OCI-M2 (cell line): ENCODE results near the gene ENDOD1.

Experiments used
- DNase-seq: peaks from one replicate; lab custom pipeline; 2025; ENCODE audit not compliant: unreplicated experiment; lab: John Stamatoyannopoulos, UW

ENDOD1 gene

DNA sequence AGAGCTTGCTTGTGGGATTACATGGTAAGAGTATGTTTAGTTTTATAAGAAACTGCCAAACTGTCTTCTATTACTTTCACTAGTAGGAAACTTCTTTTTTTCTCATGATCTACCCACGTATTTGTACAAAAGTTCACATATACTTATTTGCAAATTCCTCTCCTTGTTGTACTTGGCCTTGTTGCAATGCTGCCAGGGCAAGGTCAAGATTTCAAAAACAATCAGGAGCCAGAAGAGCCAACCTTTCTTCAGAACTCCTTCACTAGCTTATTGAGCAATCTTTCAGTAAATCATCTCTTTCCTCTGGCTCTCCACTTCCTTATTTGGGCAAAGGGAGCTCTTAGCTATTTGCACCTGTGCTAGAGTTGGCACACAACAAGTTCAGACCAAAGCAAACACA is 13.2 kb upstream of the ENDOD1 start:
- no peak for DNase-seq

DNA sequence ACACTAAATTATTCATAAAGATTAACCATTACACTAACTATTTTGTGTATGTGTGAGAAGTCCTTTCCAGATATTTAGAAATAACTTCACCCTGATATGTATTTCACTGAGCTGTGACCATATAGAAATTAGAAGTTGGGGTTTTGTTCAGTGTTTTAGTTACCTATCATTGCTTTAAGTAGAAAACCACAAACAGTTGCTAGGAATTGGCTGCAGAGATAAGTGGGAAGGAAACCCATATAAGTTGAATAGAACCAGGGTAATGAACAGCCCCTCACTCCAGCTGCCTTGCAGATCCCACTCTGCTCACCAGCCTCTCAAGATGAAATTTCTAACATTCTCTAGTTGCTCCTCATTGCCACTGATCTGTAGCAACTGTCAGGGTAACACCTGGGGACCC is 12.7 kb upstream of the ENDOD1 start:
- no peak for DNase-seq

DNA sequence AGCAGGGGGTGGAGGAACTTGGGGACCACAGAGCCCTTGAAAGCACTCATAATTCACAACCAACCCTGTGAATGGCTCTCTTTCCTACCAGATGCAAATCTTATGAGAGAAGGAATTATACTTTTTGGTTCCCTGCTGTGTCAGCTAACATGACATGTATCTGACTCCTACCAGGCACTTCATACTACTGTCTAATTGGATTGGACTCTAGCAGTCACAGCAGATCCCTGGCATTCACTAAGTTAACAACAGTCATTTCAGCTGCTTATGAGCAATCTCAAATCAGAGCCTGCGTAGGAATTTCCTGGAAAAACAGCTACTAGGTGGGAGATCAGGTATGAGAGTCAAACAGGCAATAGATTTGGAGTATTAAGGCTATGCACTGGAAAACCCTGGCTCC is 11.1 kb upstream of the ENDOD1 start:
- no peak for DNase-seq

DNA sequence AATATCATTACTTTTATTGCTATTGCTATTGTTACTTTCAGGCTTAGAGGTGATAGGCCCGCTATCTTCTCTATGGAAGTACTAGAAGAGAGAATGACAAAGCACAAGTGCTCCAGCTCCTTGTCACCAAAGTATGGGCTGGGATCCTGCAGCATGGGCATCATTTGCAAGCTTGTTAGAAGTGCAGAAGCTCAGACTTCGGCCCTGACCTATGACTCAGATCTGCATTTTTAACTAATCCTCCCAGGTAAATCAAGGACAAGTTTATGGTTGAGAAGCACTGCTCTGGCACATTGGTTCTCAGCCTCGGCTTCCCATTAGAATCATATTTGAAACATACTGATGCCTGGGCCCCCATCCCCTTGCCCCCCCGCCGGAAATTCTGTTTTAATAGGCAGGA is 8.6 kb upstream of the ENDOD1 start:
- DNase-seq: no peak

DNA sequence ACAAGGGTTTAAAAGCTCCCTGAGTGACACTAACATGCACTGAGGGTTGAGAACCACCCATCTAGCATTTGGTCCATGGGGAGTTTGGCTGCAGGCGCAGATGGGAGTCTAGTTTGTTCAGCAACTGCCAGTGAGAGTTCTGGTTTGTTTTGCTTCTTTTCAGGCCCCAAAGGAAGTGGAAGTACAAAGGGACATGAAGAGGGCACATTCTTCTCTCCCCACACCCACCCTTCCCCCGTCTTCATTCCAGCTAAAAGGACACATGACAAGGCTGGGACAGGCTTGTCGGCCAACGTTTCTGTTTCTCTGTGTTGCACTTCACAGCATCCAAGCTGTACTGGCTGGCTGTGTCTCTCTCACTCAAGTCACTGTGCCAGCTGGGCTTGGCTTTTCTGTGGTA is 8.2 kb upstream of the ENDOD1 start:
- no peak for DNase-seq

DNA sequence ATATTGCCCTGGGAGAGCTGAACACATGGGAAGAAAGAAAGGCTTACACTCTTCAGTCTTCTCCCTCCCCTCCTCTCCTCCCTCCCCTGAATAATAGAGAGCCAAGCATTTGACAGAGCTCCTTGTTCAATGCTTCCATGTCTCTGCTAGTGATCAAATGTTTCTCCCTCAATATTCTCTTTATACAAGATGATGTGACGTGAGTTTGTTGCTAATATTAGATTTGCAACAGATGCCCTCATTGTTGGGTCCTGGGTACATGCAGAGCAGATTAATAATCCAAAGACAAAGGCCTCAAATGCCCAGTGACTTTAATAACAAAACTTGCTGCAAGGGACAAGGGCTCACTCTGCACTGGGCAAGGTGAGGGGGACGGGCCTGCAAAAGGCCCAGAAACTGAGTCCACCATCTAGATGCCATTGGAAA is 7.1 kb upstream of the ENDOD1 start:
- DNase-seq: no peak

DNA sequence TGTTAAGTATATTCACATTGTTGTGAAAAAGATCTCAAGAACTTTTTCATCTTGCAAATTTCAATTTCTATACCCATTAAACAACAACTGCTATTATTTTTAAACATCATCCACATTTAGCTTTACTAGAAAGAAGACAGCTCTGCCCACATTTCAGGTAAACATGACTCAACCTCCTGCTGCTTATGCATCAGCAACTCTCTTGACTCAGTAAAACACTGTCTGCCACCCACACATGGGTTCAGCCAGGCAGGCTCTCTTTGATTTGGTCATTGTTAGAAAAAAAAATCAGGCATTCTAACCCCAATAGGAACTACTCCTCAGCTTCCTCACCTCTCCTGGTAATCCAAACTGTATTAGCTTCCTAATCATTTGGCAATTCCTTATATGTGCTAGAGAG is 5.1 kb upstream of the ENDOD1 start:
- no peak for DNase-seq

DNA sequence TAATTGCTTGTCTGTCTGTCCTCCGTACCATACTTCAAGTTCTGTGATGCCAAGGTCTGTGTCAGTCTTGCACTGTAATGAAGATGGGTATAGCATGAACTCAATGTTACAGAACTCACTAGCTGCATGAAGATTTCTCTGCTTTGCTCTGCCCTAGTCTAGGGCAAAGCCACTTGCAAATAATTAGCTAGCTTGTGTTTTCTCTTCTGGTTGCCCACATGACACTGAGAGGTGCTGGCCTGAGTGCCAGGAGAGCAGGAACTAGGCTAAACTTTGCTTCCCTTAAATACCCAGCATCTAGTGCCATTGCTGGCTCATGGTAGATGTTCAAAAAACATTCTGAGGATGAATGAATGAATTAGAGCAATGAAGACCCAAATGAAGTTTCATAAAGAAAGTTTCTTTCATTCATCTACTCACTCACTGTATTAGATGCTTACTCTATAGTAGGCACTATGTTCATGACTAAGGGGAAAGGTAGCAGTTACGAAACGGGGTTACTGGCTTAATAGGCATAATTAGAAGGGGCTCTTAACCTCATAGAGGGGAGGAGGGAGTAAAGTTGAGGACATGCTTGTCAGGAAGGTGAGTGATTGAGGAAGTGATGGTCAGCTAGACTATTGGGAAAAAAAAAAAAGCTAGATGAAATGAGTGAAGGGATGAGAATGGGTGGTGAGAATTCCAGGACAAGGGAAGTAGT is 4.4 kb upstream of the ENDOD1 start:
- DNase-seq: no peak

DNA sequence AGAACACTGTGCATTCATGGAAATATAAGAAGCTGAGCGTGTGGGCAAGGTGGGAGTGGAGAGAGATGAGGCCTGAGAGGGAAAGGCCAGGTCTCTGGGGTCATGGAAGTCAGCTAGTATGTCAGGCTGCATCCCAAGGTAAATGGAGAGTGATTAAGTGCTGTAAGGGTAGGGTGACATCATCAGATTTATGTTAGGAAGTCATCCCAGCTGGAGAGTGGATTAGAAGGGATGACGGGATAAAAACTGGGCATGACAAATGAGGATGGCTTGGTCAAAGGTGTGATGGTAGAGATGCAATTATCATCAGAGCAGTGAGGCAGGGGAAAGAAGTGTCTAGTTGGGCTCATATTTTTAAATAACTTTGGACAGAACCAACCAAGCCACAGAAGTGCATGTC is 3.5 kb upstream of the ENDOD1 start:
- DNase-seq: no peak

DNA sequence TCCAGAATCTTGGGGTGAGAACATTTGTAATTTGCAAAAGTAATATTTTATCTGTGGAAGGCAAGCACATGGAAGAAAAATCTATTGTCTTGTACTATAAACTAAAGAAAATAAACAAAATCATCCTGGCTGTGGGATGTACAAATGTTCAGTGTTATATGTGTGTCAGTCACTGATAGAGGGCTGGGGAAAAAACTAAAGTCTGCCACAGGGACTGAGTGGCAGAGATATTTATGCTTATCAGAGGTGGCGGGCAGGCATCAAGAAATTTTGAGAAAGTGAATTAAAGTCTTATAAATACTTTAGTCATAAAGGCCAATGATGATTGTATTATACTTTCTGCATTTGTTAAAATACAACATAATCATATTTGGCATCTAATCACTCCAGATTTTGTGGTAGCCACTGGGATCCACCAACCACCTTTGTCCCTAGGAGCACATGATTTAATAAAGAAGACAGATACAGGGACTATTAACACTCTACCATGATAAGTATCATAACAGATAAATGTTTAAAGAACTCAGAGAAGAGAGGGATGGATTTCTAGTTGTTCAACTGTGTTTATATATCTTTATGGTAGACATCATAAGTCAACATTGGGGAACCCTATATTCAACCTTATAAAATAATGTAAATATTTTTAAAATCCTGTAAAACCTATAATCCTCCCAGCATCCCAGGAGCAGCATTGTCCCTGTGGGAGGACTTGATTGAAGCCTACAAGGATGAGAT is 2.6 kb upstream of the ENDOD1 start:
- DNase-seq: no peak

DNA sequence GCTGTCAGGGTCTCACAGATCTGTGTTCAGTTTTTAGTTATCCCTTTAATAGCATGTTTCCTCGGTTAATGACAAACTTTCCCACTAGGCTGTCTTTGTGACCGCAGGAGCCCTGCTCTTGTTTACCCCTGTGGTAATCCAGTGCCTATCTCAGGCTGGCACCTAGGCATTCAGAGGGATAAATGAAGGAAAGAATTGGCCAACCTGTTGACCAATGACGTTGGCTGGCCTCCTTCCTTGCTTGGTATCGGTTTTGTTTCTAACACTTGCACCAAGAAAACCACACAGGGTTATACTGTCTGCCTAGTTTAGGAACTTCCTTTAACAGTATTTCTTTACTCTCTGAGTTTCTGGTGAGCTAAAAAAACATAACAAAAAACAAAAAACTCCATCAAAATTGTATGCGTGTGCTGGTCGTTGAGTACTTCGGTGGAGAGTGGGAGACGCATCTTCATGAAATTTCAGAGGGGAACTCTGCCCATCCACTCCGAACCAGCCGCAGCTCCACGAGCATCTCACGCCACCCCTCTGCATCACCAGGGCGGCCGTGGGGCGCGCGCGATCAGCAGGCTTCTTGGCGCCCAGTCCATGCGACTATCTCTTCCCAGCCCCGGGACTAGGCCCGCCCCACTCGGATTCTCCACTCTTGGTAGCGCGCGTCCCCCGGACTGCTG is 563 bp upstream of the ENDOD1 start:
- DNase-seq: no peak

DNA sequence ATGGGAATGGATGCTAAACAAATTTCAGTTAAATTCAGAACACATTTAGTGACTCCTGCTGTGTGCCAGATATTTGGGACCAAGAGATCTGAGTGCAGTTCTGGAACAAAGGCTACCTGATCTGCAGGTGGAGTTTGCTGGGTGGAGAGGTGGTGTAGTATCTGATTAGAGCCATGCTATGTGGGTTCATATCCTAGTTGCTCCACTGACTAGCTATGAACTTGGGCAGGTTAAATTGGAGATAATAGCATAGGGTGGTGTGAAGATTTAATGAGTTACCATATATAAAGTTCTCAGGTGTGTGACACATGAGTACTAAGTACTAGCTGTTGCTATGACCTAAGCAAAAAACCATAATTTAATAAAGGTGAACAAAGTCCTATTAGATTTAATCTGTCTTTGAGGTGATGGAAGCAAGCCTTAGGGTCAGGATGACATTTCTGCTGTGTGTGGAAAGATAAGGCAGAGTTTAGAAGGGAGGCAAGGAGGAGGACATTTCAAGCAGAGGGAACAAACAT is 2.1 kb downstream of the ENDOD1 start:
- DNase-seq: no peak

DNA sequence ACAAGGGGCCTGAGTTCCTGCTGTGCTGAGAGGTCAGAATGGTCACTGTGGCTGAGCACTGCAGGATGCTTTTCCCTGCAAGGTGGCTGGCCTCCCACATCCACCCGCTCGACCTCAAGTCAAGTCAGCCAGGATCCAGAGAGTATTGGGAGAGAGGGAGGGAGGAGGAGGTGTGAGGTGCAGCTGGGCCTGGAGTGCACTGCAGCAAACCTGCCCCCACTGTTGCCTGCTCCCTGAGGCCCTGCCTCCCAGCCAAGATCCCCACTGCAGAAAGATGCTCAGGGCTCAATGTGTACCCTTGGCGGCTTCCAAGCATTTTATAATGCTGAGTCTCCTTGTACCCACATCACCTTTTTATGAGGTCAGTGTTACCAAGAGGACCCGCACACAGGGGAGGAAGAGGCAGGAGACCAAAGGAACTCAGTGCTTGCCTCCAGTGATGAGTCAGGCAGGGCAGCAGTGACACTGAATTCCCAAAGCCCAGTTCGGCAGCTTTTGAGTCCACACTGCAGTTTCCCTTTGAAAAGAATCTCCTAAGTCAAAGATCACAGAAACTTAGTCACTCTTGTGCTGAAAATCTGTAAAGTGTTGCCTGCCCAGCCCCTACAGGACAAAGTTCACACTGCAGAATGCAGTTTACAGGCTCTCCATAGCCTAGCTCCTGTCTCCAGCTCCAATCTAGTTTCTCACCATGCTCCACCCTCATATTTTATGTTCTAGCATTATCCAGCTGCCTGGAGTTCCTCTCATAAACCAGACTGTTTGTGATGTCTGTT is 3.1 kb downstream of the ENDOD1 start:
- DNase-seq: no peak

DNA sequence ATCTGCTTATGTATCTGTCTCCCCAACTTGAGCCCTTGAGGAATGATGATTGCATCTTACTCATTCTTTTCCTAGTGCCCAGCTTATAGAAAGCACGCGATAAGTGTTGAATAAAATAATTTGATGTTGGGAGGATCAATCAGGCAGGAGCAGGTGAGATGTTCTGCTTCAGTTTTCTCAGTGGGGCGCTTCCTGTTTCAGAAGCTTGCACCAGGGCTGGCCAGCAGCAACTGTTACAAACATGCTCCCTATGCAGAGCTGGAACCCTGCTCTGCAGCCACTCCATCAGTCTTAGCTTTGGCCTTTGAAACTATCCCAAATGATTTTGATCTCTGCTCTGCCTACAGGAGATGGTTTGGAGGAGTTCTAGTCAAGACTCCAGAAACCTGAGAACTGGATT is 3.9 kb downstream of the ENDOD1 start:
- no peak for DNase-seq

DNA sequence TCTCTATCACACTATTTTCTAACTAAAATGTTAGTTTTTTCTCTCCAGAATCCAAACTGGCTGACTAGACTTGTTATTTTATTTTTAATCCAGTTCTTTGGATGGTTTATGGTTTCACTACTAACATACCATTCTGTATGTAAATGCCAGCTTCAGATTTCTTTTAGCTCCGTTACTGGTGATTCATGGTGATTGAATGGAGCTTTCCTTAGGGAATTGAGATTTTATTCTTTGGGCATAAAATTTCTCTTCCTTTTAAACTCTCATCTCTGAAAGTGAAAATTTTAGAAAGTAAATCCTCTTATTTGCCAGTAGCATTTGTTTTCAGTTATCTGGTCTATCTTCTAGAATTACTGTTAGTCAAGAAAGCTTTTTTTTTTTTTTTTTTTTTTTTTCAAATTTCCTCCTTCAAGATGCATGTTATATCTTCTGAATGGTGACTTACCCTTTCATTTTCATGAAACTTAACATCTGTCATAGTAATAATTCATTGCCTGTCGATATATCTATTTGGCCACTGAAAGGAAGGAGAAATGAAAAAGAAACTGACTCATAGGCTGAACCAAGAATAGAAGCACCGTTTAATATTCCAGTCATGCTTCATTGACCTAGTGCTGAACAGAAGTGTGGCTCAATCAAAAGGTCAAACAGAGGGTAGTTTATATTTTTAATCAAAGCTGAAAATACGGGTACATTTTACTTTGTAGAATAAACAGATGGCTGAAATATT is 6.4 kb downstream of the ENDOD1 start:
- no peak for DNase-seq

DNA sequence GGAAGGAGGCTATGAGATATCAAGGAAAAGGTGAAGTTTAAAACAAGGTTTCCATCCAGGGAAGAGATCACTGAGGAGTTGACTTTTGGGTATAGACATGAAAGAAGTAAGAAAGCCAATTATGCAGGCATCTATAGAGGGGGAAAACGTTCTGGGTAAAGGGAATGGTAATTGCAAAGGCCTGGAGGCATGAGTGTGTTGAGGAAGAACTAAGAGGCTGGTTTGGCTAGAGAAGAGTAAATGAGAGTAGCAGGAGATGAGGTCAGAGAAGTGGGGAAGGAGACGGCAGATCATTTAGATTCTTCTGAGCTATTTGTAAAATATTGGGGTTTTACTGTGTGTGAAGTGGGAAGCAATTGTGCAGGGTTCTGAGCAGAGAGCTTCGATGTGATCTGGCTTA is 7.6 kb downstream of the ENDOD1 start:
- no peak for DNase-seq

DNA sequence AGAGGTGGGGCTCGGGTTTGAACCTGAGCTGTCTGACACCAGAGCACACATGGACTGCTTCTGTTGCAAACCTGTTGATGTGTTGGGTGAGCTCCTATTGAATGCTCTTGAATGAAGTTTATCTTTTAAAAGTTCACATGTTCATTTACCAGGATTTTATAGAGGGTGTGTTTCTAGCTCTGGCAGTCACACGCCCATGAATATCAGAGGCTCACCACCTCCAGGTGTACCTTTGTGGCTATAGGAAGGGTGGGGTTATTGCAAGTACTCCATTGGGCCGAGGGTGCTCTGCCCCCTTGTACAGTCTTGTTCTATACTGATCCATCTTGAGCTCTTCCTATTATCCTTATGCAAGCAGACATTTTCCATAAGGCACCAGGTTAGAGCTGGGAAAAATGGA is 9.2 kb downstream of the ENDOD1 start:
- no peak for DNase-seq

DNA sequence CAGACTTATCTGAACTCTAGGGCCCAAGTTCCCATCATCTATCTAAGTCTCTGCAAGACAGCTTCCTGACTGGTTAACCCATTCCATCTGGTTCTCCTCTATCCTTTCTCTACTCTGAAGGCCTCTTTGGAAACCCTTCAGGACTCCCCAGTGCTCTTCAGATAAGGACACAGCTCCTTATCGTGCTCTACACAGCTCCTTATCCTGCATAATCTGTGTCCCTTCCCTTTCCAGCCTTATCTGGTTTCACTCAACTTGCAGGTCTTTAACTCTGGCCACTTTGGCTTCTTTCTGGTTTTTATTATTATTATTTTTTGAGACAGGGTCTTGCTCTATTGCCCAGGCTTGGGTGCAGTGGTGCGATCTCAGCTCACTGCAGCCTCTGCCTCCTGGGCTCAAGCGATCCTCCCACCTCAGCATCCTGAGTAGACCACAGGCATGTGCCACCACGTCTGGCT is 10.6 kb downstream of the ENDOD1 start:
- DNase-seq: no peak

DNA sequence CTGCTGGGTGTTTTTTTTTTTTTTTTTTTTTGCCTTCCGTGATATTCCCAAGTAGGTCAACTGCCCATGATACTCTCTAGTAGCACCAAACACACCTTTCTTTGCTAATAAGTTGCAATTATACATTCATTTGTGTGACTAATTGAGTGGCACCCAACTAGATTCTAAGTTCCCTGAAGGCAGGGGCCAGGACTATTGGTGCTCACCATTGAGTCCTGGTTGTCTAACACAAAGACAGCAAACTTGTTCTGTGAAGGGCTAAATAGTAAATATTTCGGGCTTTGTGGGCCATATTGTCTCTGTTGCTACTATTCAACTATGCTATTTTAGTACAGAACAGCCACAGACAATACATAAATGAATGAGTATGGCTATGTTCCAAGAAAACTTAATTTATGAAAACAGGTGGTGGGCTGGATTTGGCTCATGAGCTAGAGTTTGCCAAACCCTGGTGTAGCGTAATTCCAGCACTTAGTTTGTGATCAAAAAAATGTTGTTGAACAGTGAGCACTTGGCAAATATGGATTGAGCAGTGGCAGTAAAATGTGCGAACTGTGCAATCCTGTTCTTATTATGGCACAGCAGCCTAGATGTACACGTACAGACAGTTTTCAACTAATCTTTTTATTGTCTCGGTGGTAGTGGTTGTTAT is 11.3 kb downstream of the ENDOD1 start:
- DNase-seq: no peak

DNA sequence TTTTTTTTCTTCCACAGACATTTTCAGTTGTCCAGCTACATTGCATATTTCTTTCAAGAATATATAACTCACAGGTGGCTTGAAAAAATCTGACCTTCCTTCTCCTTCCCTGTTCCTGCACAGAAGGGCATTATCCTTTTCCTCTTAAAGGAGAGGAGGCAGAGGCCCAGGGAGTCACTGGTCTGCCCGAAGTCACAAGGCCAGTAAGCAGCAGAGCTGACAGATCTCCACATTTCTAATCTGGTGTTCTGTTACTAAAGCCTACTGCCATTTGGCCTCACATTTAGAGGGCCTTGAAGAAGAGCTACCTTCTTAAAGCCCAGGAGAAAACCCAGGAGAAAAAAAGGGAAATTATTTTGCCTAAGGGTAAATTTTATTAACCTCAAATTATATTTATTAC is 12.3 kb downstream of the ENDOD1 start:
- no peak for DNase-seq
